COLO829 (cell line): Measurements from ENCODE around the gene OR5AU1.
A peak's percentile ranks its signal among the peaks of the same experiment; 100 is the strongest.

Experiments
- DNase-seq: peaks from one replicate; pipeline ENCODE4 v3.0.0; 2012; ENCODE audit warnings: low spot score

OR5AU1 gene

DNA sequence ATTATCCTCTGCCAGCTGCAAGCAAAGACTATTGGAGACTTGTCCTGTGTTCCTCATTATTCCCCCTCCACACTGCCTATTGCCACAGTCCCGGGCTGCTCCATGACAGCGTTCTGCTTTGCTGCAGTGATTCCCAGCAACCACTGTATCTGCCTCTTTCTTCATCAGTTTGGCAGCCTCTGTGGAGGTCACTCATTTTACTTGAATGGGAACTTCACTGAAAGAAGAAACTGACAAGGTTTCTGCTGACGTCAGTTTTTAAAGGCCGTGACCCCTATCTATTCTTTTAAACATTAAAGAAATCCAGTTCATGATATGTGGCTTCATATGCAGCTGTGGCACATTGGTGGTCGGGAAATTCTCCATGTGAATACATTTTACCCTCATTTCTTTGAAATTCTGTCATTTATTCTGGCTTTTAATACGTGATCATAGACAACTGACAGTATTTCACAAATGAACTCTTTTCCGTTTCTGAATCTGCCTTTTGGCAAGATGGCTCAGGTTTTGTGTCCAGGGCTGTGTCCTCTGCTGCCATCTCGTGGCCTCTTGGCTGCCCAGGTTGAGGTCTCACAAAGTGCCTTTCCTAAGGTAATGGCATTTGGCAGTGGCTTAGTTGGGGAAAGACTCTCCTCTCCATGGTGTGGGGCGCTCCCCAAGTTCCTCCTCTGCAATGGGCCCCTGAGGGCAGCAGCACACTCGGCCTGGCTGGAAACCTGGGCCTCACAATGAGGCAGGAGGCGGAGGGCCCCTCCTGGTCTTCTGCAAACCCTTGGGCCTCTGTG is 49.2 kb downstream of the OR5AU1 start:
- peak; percentile 74 for DNase-seq

DNA sequence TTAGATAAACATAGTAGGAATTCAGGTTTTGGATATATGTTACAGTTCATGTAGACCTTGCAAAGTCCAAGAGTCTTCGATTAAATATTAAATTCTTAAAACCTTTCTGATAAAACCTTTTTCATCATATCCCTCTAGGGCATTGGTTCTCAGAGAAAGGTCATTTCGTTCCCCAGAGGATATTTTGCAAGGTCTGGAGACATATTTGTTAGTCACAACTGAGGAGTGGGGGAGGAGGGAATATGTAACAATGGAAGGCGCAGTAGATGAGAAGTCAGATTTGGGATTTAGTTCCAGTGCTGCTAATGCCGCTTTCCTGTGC is 49.7 kb downstream of the OR5AU1 start:
- DNase-seq, result peak; percentile 74

DNA sequence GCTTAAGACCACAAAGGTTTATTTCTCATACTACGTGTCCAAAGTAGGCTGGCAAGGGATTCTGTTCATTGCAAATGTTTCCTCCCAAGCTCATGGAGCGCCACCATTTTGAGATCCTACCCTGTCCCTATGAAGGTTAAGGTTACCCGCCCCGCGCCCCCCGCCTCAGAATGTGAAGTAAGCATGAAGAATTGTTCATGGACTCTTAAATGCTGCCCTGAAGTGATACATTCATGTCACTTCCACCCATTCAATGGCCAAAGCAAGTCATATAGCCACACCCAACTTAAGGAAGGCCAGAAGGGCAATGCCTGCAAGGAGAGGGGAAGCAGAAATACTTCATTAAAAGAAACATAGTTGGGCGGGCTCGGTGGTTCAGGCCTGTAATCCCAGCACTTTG is 50.8 kb downstream of the OR5AU1 start:
- no peak for DNase-seq
